ENCODE results near the gene TBL1X. TPM values are rescaled to one million over a fixed set of nuclear protein-coding genes. Genes with fewer than 3 reads are reported as not detected.

TBL1X gene
- total RNA-seq, 8 experiments from 2014 or later: 5.5 to 19.4 (median 9.0) TPM

- in situ Hi-C loops (cut with MboI; ENCODE audit: low pct_unique_long_range_greater_than_20kb in 2 of 9, low sequenced_read_pairs in 9 of 9, unreplicated experiment in 9 of 9): no loop called here
- Histone ChIP-seq H3K4me3 (no peak overlapping the region), H3K4me1 (replicated peaks in 1 of 2) (peaks cover 19 to 33% of the 10 kb centered on the region in 2 donors), H3K27ac (peak overlapping the region in 1 of 2 donors; percentile 59)
- 53 to 89% (median 61%) methylated on average over 1 to 7 of the region's 7 CpGs; no CpG with 5 or more reads in 6 of the 10 experiments for WGBS, 10 experiments
- ATAC-seq (replicated peaks in 6 of 8): peak in 5 of 8 experiments; percentile 35 to 80 (median 62)
Measured at GRCh38 chrX:9609499-9609898, 144.6 kb downstream of the TBL1X start.

GRCh38 chrX:9609987-9610386 lies 145.1 kb downstream of the TBL1X start:
- peak in 3 of 8 experiments; percentile 15 to 18 (median 17) for ATAC-seq (replicated peaks in 6 of 8)
- Histone ChIP-seq H3K4me3 (no peak overlapping the region), H3K27ac (peak overlapping the region in 1 of 2 donors; percentile 59), H3K4me1 (replicated peaks in 1 of 2) (peaks cover 19 to 33% of the 10 kb centered on the region in 2 donors)
- in situ Hi-C loops (cut with MboI; ENCODE audit: low pct_unique_long_range_greater_than_20kb in 2 of 9, low sequenced_read_pairs in 9 of 9, unreplicated experiment in 9 of 9): no loop called here
- 81 to 100% (median 100%) methylated on average over 1 to 3 of the region's 3 CpGs; no CpG with 5 or more reads in 7 of the 10 experiments for WGBS, 10 experiments

- Histone ChIP-seq H3K4me1 (replicated peaks in 1 of 2) (peaks cover 19 to 33% of the 10 kb centered on the region in 2 donors), H3K4me3 (no peak overlapping the region), H3K27ac (no peak overlapping the region)
- in situ Hi-C loops (cut with MboI; ENCODE audit: low pct_unique_long_range_greater_than_20kb in 2 of 9, low sequenced_read_pairs in 9 of 9, unreplicated experiment in 9 of 9): no loop called here
- ATAC-seq (replicated peaks in 6 of 8): no peak
- WGBS, 10 experiments: 0 to 77% (median 20%) methylated on average over 1 to 5 of the region's 5 CpGs; no CpG with 5 or more reads in 5 of the 10 experiments
Measured at GRCh38 chrX:9610771-9611392, 146.0 kb downstream of the TBL1X start.

GRCh38 chrX:9611436-9612145 lies 146.7 kb downstream of the TBL1X start:
- in situ Hi-C loops (cut with MboI; ENCODE audit: low pct_unique_long_range_greater_than_20kb in 2 of 9, low sequenced_read_pairs in 9 of 9, unreplicated experiment in 9 of 9): no loop called here
- peak in 5 of 8 experiments; percentile 73 to 89 (median 86) for ATAC-seq (replicated peaks in 6 of 8)
- Histone ChIP-seq H3K4me1 (replicated peaks in 1 of 2) (peaks cover 19 to 33% of the 10 kb centered on the region in 2 donors), H3K27ac (peak overlapping the region in 1 of 2 donors; percentile 15), H3K4me3 (no peak overlapping the region)
- WGBS, 10 experiments: 40 to 100% (median 89%) methylated on average over 1 to 15 of the region's 16 CpGs; no CpG with 5 or more reads in 6 of the 10 experiments

- H3K27ac ChIP-seq: no peak overlapping the region
- no peak overlapping the region for H3K4me3 ChIP-seq
- in situ Hi-C loops (cut with MboI; ENCODE audit: low pct_unique_long_range_greater_than_20kb in 2 of 9, low sequenced_read_pairs in 9 of 9, unreplicated experiment in 9 of 9): no loop called here
- ATAC-seq (replicated peaks in 6 of 8): no peak
- peaks cover 19 to 33% of the 10 kb centered on the region in 2 donors for H3K4me1 ChIP-seq (replicated peaks in 1 of 2)
- WGBS, 10 experiments: 91 to 100% (median 97%) methylated on average over 1 to 4 of the region's 4 CpGs; no CpG with 5 or more reads in 6 of the 10 experiments
Measured at GRCh38 chrX:9612146-9612505, 147.3 kb downstream of the TBL1X start.

- WGBS, 10 experiments: 44 to 100% (median 100%) methylated on average over 1 of the region's 1 CpG; no CpG with 5 or more reads in 7 of the 10 experiments
- in situ Hi-C loops (cut with MboI; ENCODE audit: low pct_unique_long_range_greater_than_20kb in 2 of 9, low sequenced_read_pairs in 9 of 9, unreplicated experiment in 9 of 9): no loop called here
Measured at GRCh38 chrX:9614016-9614415, 149.2 kb downstream of the TBL1X start.

GRCh38 chrX:9619133-9619532 lies 154.3 kb downstream of the TBL1X start:
- no peak overlapping the region for H3K27ac ChIP-seq
- in situ Hi-C loops (cut with MboI; ENCODE audit: low pct_unique_long_range_greater_than_20kb in 2 of 9, low sequenced_read_pairs in 9 of 9, unreplicated experiment in 9 of 9): no loop called here
- no peak overlapping the region for H3K4me3 ChIP-seq
- WGBS, 10 experiments: 21 to 100% (median 80%) methylated on average over 1 to 5 of the region's 5 CpGs; no CpG with 5 or more reads in 7 of the 10 experiments
- no peaks in the 10 kb centered on the region for H3K4me1 ChIP-seq (replicated peaks in 1 of 2)
- ATAC-seq (replicated peaks in 6 of 8): peak in 3 of 8 experiments; percentile 67 to 98 (median 79)

More at GRCh38 chrX:9614016-9614415, 149.2 kb downstream of the TBL1X start:
- H3K27ac ChIP-seq: no peak overlapping the region
- ATAC-seq (replicated peaks in 6 of 8): no peak
- no peak overlapping the region for H3K4me3 ChIP-seq
- H3K4me1 ChIP-seq (replicated peaks in 1 of 2): peaks cover 19 to 33% of the 10 kb centered on the region in 2 donors

GRCh38 chrX:9619581-9619980 lies 154.7 kb downstream of the TBL1X start:
- H3K27ac ChIP-seq: no peak overlapping the region
- 50 to 100% (median 79%) methylated on average over 1 to 5 of the region's 12 CpGs; no CpG with 5 or more reads in 7 of the 10 experiments for WGBS, 10 experiments
- no peak overlapping the region for H3K4me3 ChIP-seq
- in situ Hi-C loops (cut with MboI; ENCODE audit: low pct_unique_long_range_greater_than_20kb in 2 of 9, low sequenced_read_pairs in 9 of 9, unreplicated experiment in 9 of 9): no loop called here
- H3K4me1 ChIP-seq (replicated peaks in 1 of 2): no peaks in the 10 kb centered on the region
- ATAC-seq (replicated peaks in 6 of 8): no peak

GRCh38 chrX:9622128-9622527 lies 157.3 kb downstream of the TBL1X start:
- ATAC-seq (replicated peaks in 6 of 8): no peak
- H3K4me3 ChIP-seq: no peak overlapping the region
- WGBS, 10 experiments: 100% methylated on average over 1 to 3 of the region's 3 CpGs; no CpG with 5 or more reads in 7 of the 10 experiments
- no peaks in the 10 kb centered on the region for H3K4me1 ChIP-seq (replicated peaks in 1 of 2)
- no peak overlapping the region for H3K27ac ChIP-seq
- in situ Hi-C loops (cut with MboI; ENCODE audit: low pct_unique_long_range_greater_than_20kb in 2 of 9, low sequenced_read_pairs in 9 of 9, unreplicated experiment in 9 of 9): no loop called here

GRCh38 chrX:9626379-9626778 lies 161.5 kb downstream of the TBL1X start:
- no peaks in the 10 kb centered on the region for H3K4me1 ChIP-seq (replicated peaks in 1 of 2)
- in situ Hi-C loops (cut with MboI; ENCODE audit: low pct_unique_long_range_greater_than_20kb in 2 of 9, low sequenced_read_pairs in 9 of 9, unreplicated experiment in 9 of 9): no loop called here
- no peak overlapping the region for H3K4me3 ChIP-seq
- 60 to 100% (median 86%) methylated on average over 1 to 7 of the region's 7 CpGs; no CpG with 5 or more reads in 2 of the 10 experiments for WGBS, 10 experiments
- H3K27ac ChIP-seq: no peak overlapping the region
- ATAC-seq (replicated peaks in 6 of 8): peak in 1 of 8 experiments; percentile 49

GRCh38 chrX:9627922-9628321 lies 163.1 kb downstream of the TBL1X start:
- 80 to 100% methylated on average over 1 of the region's 1 CpG; no CpG with 5 or more reads in 8 of the 10 experiments for WGBS, 10 experiments
- Histone ChIP-seq H3K4me3 (no peak overlapping the region), H3K27ac (no peak overlapping the region), H3K4me1 (replicated peaks in 1 of 2) (no peaks in the 10 kb centered on the region)
- ATAC-seq (replicated peaks in 6 of 8): no peak
- in situ Hi-C loops (cut with MboI; ENCODE audit: low pct_unique_long_range_greater_than_20kb in 2 of 9, low sequenced_read_pairs in 9 of 9, unreplicated experiment in 9 of 9): no loop called here

GRCh38 chrX:9628779-9629493 lies 164.1 kb downstream of the TBL1X start:
- Histone ChIP-seq H3K4me1 (replicated peaks in 1 of 2) (no peaks in the 10 kb centered on the region), H3K4me3 (no peak overlapping the region), H3K27ac (no peak overlapping the region)
- WGBS, 10 experiments: 92 to 100% (median 94%) methylated on average over 2 to 6 of the region's 6 CpGs; no CpG with 5 or more reads in 7 of the 10 experiments
- no peak for ATAC-seq (replicated peaks in 6 of 8)
- in situ Hi-C loops (cut with MboI; ENCODE audit: low pct_unique_long_range_greater_than_20kb in 2 of 9, low sequenced_read_pairs in 9 of 9, unreplicated experiment in 9 of 9): no loop called here

- Histone ChIP-seq H3K4me1 (replicated peaks in 1 of 2) (no peaks in the 10 kb centered on the region), H3K4me3 (no peak overlapping the region), H3K27ac (no peak overlapping the region)
- in situ Hi-C loops (cut with MboI; ENCODE audit: low pct_unique_long_range_greater_than_20kb in 2 of 9, low sequenced_read_pairs in 9 of 9, unreplicated experiment in 9 of 9): no loop called here
- ATAC-seq (replicated peaks in 6 of 8): no peak
- 50 to 81% (median 59%) methylated on average over 2 to 6 of the region's 7 CpGs; no CpG with 5 or more reads in 7 of the 10 experiments for WGBS, 10 experiments
Measured at GRCh38 chrX:9634551-9634950, 169.7 kb downstream of the TBL1X start.

All from motor neuron (in vitro differentiated cells).